Urothelium cell line (cell line): ENCODE data around the gene NDUFAF8.

Experiments used
- DNase-seq: peaks from one replicate; pipeline ENCODE4 v3.0.0; 2011; ENCODE audit warnings: low spot score, mixed read lengths
- FAIRE-seq: peaks from 2 replicates; lab custom pipeline; 2011; peaks lifted over from hg19 to GRCh38; lab: Jason Lieb, UNC

NDUFAF8 gene

GRCh38 chr17:81250286-81251093 is 11.4 kb downstream of the NDUFAF8 start:
- DNase-seq = no peak
- no peak for FAIRE-seq

DNA sequence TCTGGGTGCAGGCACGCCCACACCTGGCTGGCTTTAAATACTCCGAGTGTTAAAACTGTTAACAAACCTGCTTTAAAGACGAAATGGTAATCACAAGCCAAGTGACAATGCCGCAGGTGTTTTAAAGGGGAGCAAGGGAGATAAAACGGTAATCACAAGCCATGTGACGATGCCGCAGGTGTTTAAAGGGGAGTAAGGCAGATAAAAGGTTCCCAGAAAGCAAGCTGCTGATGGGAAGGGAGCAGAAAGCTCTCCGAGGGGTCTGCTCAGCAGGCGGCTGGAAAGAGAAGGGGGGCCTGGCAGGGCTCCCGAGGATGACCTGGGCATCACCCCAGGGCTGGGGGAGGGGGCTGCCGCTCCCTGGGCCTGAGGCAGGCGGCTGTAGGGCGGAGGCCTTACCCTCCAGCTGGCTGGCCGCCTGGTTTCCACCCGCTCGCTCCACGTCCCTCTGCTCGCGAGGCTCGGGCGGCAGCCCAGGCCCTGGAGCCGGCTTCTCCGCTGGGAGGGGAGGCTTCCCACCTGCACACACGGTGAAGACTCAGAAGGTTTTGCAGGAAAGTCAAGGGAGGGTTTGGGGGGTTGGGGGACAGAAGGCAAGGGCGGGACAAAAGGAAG is 12.1 kb downstream of the NDUFAF8 start:
- FAIRE-seq (no peak), DNase-seq (no peak)

DNA sequence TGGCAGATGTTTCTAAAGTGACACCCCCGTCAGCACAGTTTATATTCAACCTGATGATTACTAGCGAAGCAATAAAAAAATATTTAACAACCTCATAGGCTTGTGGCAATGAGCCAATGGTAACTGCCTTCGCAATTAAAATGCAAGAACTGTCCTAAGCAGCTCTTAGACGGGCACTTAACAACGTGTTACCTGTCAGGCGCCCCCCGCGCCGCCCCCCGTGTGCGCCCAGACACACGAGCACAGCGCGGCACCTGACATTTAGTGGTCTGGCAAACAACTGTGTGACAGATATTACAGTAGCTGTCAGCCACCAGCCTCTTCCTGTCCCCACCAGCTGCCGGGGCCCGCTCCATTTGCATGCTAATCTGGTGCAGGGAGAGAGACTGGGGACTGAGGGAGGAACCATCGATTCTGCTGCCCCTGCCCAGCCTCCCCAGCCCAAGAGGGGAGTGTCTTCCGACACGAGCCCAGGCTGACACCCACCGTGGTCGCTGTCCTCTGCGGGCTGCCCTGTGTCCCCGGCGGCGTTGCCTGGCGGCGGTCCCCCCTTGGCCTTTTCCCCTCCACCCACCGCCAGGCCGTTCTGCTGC is 12.7 kb downstream of the NDUFAF8 start:
- DNase-seq = no peak
- FAIRE-seq = no peak

- DNase-seq = no peak
- FAIRE-seq = peak; percentile 5
Measured at GRCh38 chr17:81252326-81252986, 13.3 kb downstream of the NDUFAF8 start.

- FAIRE-seq = no peak
- DNase-seq = no peak
Measured at GRCh38 chr17:81252987-81253329, 13.8 kb downstream of the NDUFAF8 start.

- FAIRE-seq (peak; percentile 100), DNase-seq (peak; percentile 73)
Measured at GRCh38 chr17:81253358-81254131, 14.4 kb downstream of the NDUFAF8 start.

DNA sequence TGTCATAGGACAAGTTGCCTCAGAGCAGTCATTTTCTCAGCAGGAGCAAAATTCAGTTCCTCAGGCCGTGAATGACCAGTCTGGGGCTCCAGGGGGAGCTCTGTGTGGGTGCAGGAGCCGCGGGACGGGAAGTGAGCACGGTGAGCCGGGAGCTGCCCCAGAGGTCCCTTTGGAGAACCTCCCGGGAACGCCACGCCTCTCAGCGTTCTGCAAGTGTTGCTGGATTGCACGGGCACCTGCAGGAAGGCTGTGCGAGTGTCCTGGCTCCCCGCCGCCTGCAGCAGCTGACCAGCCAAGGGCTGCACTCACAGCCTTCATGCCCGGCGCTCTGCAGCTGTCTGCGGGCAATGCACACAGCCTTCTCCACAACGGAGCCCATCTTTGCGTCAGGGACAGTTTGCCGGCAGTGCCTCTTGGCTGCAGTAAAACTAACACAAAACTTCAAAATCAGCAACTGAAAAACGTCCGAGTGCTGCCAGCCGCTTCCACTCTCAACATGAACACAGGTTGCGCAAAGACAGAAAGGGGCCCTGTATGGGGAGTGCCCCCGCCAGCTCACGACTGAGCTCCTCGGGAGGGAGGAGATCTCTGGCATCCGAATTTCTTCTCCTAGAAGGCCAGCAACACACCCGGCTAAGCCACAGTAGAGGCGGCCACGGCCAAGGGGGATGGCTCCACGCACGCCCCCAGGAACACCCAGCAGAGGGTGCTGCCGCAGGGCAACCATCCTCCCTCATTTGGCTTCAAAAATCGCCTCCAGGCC is 16.0 kb downstream of the NDUFAF8 start:
- FAIRE-seq (no peak), DNase-seq (peak; percentile 58)

- FAIRE-seq = no peak
- DNase-seq = no peak
Measured at GRCh38 chr17:81256616-81257015, 17.5 kb downstream of the NDUFAF8 start.

DNA sequence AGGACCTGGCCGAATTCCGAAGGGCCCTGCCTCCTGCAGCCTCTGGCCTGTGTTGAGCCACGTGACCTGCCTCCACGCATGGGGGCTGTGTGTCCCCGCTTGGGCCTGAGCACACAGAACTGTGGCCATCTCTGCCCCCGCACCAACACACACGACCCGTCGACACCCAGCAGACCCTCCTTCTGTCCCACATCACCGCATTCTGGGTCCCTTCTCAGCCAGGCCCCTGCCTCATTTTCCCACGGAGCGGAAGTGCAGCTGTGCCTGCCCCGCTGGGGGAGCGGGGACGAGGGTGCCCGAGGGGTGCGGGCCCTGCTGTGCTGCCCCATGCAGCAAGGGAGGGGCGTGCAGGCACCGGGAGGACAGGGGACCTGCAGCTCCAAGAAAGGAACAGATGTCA is 18.4 kb downstream of the NDUFAF8 start:
- DNase-seq = no peak
- FAIRE-seq = peak; percentile 42

DNA sequence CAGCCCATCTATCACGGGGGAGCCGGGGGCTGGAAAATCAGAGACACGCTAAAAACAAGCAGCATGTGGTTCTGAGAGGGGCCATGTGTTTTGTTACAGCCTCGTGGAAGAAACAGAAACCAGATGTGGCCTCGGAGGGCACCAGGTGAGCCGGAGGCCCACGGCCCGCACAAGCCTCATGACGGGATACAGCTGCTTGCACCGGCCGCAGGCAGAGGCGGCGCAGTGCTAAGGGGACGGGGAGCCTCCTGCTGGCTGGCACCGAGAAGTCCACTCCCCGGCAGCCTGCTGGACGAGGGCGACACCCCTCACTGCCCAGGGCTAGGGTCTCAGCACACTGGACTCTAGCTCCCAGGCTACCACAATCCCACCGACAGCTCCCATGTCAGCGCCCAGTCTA is 19.2 kb downstream of the NDUFAF8 start:
- FAIRE-seq (no peak), DNase-seq (no peak)

DNA sequence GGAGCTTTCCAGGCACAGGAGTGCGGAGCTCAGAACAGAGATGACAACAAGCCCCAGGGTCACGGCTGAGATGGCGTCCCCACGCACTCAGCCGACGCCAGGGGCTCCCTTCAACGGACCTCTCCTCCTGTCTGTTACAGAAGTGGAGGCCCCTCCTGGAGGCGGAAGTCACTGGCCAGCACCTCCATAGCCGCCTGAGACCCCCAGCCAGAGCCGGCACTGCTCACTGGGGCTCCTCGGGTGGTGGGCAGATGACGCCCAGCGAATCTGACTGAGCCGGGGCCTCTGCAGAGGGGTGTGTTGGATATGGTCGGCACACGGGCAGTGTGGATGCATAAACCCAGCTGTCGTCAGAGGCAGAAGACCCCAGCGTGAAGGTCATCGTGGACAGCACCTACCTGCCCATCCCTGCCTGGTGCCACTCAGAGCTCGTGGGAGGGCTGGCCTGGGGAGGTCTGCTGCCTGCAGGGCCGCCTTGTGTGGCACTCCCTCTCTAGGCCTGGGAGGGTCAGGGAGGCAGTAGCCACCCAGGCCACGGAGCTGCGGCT is 20.0 kb downstream of the NDUFAF8 start:
- DNase-seq (no peak), FAIRE-seq (no peak)

DNA sequence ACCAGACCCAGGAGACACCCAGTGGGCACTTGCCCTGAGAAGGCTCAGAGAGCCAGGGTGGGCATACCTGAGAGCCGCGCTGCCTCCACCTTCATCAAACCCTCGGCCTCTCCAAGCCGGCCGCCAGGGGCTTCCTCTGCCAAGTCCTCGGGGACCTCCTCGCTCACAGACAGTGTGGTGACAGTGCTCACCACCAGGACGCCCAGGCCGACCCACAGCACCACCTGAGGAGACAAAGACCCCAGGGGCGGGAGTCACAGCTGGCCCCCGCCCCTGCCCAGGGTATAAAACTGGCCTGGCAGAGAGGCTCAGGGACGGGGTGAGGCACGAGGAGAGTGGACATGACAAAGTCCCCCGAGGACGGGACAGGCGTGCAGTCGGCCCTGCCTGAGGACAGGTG is 21.1 kb downstream of the NDUFAF8 start:
- FAIRE-seq (no peak), DNase-seq (no peak)

- FAIRE-seq (no peak), DNase-seq (no peak)
Measured at GRCh38 chr17:81260641-81261040, 21.5 kb downstream of the NDUFAF8 start.

DNA sequence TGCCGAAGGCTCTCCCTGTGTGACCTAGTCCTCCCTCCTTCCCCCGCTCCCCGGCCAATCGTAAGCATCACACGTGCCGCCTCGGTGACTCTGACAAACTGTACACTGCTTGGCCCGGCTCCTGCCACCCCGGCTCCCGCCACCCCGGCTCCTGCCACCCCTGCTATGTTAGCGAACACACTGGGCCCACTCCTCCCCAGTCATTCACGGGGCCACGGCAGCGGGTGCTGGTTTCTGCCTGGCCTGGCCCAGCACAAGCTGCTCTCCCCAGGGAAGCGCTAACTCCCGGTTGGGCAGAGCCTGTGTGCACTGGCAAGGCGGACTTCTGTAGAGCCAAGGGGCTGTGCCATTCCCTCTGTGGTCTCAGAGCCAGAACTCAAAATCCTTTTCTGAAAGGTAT is 22.0 kb downstream of the NDUFAF8 start:
- no peak for FAIRE-seq
- DNase-seq = no peak

DNA sequence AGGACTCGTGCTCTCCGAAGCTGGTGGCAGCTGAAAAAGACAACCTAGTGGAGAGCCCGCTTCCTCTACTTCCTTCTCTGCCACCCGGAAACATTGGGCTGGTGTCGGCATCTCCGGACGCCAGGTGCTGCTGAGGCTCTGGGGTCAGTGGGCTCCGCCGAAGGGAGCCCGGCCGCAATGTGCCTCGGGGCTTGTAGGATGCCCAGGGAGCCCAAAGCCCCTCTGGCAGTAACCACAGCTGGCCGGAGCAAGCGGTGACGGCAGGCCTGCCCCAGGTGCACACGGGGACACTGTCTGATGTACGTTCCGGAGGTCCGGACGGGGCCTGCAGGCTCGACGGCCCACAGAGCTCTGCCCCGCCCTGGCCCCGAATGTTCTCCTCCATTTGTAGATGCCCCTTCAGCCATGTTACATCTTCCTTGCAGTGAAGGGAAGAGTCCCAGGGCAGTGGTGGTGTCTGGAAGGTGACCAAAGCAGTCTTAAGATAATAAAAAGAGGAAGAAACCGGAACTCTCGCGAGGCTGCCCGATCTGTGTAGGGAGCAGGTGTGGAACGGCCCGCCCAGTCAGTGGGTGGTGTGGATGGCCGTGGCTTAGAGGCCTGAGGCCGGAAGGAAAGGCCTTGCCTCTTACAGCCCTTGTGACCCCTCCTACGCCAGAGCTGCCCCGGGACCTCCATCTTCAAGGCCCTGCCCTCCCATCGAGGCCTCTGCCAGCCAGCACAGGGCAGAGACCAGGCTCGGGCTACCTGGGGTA is 22.6 kb downstream of the NDUFAF8 start:
- FAIRE-seq (no peak), DNase-seq (no peak)

- FAIRE-seq (no peak), DNase-seq (no peak)
Measured at GRCh38 chr17:81263371-81264181, 24.5 kb downstream of the NDUFAF8 start.

DNA sequence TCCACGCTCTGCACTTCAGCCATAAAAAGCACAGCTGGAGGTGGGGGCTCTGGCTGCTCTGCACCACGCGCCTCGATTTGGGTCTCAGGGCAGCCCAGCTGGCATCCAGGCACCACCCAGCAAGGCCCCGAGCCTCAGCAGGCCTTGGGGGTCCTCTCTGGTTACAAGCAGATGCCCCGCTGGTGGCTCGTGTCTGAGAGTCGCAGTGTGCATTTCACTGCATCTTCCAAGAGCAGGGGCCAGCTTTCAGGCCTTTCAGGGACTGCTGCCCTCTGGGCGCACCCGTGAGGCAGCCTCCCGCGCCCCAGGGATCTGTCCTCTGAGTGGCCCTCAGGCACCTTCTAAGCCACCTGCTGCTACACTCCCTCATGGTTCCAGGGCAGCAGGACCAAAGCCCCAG is 25.5 kb downstream of the NDUFAF8 start:
- DNase-seq (no peak), FAIRE-seq (no peak)

DNA sequence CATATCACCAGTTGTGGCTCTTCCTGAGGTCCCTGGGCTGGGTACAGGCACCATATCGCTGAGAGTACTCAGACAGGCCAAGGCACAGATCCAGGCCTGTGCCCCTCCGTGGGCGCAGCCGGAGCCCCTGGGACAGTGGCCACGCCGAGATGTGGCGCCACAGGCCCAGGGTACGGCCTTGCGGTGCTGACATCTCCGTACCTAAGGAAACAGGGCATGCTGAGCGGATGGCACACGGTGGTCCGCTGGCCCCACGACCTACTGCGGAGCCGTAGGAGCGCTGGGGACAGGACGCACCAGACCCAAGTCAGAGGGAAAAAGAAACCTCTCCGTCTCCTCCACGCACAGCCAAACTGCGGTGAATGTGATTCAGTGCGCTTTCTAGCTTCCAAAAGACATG is 26.5 kb downstream of the NDUFAF8 start:
- FAIRE-seq (no peak), DNase-seq (no peak)
